ENCODE measurements around the gene MDM1.

The MDM1 gene

GRCh38 chr12:68319988-68320623 lies 12.1 kb downstream of the MDM1 start:
- no peak for DNase-seq (ENCODE audit: low read depth in 2 of 2)

DNA sequence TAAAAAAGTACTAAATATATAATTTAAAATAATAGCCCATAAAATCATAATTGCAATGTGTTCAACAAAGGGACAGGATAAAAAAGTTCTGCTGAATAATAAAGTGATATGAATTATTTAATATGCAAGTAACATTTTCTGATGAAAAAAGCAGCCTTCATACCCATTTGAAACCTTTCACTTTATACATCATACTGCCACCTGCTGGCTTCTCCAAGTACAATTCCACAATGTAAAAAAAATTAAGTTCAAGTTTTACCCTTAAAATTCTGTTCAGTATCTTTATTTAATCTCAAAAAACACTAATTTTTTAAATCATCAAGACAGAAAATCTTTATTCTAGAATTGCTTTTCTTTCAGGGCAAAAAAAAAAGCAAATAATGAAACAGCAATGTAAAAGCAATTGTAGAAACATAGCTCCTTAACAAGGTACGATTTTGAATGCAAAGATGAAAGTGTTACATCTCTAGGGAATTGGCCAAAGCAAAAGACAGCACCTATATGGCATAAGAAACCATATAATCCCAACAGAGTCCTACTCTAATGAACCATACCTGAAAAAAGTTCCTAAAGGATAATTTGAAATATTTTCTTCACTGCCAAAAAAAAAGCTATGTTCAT lies 15.0 kb downstream of the MDM1 start:
- DNase-seq (ENCODE audit: low read depth in 2 of 2): no peak

DNA sequence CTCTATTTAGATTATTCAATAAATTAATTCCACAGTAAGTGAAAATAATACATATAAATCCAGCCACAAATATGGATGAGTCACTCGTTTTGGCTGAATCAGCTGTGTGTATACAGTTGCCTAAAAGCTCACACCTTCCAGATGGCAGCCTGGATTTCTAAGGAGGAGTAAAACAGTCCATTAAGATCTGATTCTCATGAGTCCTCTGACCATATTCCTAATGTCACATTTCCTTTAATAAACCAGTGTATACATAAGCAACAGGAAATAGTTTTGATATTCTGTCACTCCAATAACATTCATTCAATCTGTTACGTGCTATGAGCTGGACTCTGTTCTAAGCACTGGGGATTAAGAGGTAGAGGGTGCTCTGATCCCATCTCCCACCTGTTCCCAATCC lies 21.8 kb downstream of the MDM1 start:
- DNase-seq (ENCODE audit: low read depth in 2 of 2): no peak

GRCh38 chr12:68306564-68306963 lies 25.6 kb downstream of the MDM1 start:
- DNase-seq (ENCODE audit: low read depth in 2 of 2): no peak

DNA sequence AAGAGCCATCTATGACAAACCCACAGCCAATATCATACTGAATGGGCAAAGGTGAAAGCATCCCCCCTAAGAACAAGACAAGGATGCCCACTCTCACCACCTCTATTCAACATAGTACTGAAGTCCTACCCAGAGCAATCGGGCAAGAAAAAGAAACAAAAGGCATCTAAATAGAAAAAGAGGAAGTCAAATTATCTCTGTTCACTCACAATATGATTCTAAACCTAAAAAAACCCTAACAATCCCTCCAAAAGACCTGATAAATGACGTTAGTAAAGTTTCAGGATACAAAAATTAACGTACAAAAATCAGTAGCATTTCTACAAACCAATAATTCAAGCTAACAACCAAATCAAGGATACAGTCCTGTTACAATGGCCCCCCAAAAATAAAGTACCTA lies 26.9 kb downstream of the MDM1 start:
- no peak for DNase-seq (ENCODE audit: low read depth in 2 of 2)

DNA sequence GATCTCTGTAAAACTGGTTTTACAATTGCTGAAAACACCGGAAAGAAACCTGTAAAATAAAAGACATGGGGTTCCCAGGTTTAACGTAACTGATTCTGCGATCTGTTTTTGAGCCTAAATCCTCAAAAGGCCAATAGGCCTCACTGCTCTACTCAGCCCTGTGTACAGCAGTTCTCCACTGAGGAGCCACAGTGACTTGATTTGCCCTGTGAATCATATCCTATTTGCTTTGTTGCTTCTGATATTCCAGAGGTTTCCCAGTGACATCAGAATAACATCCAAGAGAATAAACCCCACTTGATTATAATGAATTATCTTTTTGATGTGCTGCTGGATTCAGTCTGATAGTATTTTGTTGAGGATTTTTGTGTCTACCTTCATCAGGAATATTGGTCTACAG lies 27.5 kb downstream of the MDM1 start:
- no peak for DNase-seq (ENCODE audit: low read depth in 2 of 2)

GRCh38 chr12:68303850-68304249 lies 28.3 kb downstream of the MDM1 start:
- DNase-seq (ENCODE audit: low read depth in 2 of 2): no peak

DNA sequence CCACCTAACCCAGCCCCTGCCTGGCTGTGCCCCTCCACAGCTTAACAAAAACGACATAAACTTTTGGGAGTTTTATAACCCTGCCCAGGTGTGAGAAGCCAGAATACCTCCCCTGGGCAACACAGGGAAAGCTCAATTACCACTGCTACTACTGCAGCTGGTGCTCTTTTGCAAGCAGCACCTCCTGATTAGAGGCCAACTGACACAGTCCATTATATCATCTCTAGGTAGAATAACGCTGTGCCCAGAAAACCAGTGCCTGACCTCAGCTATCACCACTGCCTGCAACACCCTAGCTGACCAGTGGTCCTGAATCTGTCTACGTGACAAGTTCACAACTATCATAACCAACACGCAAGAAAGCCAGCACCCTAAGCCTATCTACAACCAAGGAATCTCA lies 34.2 kb downstream of the MDM1 start:
- no peak for DNase-seq (ENCODE audit: low read depth in 2 of 2)

- no peak for DNase-seq (ENCODE audit: low read depth in 2 of 2)
These were observed 37.9 kb downstream of the MDM1 start for GRCh38 chr12:68294251-68294650.

GRCh38 chr12:68293347-68293746 lies 38.8 kb downstream of the MDM1 start:
- DNase-seq (ENCODE audit: low read depth in 2 of 2): no peak

DNA sequence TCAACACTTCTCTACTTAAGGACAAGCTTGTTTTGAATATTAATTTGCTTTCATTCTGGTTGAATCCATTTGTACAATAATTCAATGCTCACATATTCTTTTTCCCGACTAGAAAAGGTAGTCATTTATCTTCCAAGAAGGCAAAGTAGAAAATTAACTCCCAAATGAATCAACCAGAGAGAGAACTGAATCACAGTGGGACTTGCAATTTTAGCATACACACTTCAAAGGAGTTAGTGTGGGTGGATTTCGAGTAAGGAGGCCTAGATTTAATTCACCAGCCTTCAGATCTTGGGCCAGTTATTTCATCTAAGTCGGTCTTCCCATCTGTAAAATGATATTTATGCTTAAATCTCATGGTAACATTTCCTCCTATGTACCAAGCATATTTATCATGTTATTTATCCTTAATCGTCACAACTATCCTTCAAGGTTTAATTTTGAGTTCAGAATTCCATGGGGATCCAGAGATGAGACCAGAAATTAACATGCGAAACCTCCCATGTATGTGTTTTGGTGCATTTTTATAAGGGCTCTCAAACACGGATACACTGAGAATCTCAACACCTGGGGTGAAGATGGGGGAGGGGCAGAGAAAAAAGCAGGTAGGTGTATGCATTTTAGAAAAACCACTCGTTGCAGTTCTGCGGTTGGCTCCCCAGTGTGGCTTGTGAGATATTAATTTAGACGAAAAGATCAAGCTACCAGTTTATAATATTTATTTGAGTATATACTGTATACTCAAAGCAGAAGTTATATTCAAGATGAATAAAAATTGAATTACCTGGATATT lies 39.8 kb downstream of the MDM1 start:
- DNase-seq (ENCODE audit: low read depth in 2 of 2): no peak

- no peak for DNase-seq (ENCODE audit: low read depth in 2 of 2)
These were observed 40.6 kb downstream of the MDM1 start for GRCh38 chr12:68291396-68292036.

GRCh38 chr12:68290126-68290525 lies 42.0 kb downstream of the MDM1 start:
- peak in 1 of 2 donors; percentile 18 for DNase-seq (ENCODE audit: low read depth in 2 of 2)

- DNase-seq (ENCODE audit: low read depth in 2 of 2): no peak
These were observed 45.1 kb downstream of the MDM1 start for GRCh38 chr12:68287106-68287505.

- DNase-seq (ENCODE audit: low read depth in 2 of 2): no peak
These were observed 45.8 kb downstream of the MDM1 start for GRCh38 chr12:68286396-68286795.

DNA sequence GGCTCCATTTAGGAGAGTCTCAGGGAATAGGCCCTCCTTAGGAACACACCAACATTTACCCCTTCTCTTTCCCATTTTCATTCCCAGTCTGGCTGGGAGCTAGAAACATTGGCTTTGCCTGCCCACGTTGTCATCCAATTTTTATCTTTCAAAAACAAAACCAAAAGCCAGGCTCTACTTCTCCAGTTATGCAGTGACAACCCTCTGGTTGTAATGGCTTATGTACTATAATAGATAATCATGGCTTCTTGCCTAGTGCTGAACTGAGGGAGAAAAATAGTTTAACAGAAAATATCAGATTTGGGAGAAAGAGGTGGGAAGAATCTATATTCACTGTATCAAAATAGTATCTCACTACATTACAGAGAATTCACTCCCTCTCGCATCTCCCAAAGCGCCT lies 46.6 kb downstream of the MDM1 start:
- no peak for DNase-seq (ENCODE audit: low read depth in 2 of 2)

DNA sequence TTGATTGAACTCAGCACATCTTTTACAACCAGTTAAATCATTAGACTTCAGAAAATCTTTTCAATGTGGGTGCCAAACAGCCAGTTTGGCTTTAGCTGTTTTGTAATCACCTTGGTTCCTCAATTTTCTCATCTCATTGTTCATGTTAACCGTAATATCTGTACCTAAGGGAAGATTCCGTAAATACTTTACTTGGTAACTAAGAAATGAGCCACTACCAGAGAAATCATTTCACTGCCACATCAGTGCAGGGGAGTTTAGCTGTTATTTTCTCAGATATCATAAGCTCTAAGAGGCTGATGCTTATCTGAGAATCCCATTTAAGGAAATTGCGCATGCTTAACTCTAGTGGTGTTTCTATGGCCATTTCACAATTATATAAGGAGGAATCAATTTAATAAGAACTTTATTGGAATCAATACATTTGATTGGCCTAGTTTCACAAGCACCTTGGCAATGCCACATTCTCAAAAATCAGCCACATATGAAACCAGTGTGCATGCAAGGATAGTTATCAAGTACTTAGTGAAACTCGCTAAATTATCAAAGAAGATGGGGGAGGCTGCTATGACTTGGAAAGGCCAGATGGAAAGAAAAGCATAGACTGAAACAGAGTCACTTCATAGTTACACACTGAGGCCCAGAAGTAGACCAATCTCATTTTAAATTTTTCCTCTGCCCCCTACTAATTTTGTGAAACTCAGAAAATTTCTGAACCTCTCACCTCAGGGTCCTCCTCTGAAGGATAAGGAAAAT lies 50.7 kb downstream of the MDM1 start:
- DNase-seq (ENCODE audit: low read depth in 2 of 2): no peak

- DNase-seq (ENCODE audit: low read depth in 2 of 2): no peak
These were observed 51.9 kb downstream of the MDM1 start for GRCh38 chr12:68280240-68280639.

DNA sequence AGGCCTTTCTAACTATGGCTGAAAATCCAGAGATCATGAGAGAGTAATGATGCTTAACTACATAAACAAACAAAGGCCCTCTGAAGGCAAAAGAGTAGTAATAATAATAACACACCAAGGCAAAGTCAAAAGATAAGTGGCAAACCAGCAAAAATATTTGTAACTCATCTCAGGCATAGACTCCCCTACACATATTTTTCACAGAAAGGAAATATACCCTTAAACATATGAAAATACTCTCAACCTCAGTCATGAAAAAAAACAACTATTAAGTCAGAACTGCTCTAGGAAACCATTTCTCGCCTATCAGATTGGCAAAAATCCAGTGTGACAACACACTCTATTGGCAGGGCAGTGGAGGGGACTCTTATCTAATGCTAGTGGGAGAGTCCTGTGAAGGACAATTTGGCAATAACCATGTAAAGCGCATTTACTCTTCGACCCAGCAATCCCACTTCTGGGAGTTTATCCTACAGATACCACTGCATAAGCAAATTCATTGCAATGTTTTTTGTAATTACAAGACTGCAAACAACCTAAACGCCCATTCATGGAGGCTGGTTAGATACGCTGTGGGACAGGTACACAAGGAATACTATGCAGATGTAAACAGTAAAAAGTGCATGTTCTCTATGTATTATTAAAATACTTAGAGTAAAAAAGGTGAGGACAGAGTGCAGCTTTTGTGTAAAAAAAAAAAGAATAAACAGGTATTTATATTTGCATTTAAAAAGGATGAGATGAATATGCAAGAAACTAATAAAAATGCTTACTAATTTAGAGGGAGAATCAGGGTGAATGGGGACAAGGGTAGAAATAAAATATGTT lies 52.7 kb downstream of the MDM1 start:
- no peak for DNase-seq (ENCODE audit: low read depth in 2 of 2)

DNA sequence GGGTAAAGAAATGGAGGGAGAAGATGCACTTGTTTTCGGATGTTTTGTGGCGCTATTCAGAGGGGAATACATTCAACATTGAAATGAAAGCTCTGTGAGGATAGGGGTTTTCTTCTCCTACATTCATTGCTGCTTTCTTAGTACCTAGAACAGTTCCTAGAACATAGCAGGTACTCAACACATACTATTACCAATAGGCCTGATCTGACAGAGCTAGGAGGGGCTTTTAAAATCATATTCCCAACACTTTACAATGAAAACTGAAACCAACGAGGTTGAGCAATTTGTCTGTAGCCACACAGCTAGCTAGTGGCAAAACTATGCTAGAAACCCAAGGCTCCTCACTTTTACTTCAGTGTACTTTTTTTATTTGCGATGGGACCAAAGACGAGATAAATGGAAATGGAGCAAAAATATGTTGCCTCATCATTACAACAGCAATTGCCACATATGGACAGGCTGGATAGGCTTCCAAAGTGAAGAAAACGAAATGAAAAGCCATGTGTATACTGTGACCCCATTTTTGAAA lies 55.7 kb downstream of the MDM1 start:
- DNase-seq (ENCODE audit: low read depth in 2 of 2): no peak

DNA sequence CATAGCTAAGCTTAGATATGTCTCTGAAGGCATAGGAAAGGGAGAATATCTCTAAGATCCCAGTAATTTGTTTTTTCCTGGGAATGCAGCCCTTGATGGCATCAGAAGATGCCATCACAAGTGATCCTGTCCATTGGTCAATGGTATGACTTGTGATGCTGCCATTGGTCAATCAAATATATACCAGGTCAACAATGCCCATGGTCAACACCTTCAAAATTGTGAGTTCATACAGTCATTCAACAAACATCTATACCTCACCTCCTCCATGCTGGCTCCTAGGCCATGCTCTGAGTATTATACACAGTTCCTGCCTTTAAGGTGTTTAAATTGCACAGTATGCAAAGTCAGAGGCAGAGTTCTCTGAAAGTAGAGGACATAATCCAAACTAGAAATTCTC lies 59.4 kb downstream of the MDM1 start:
- DNase-seq (ENCODE audit: low read depth in 2 of 2): no peak

All from stimulated activated CD8-positive, alpha-beta memory T cell treated with anti-CD3 and anti-CD28 coated beads, Interleukin-15, amount 100 ng/mL, for 48 hours (primary cell).